Measurements from ENCODE around the gene EIF4B. TPM values are rescaled to one million over a fixed set of nuclear protein-coding genes. Genes with fewer than 3 reads are reported as not detected.

Gene EIF4B
- total RNA-seq, 4 donors from 2014 or later = 225 to 571 (median 372) TPM

DNA sequence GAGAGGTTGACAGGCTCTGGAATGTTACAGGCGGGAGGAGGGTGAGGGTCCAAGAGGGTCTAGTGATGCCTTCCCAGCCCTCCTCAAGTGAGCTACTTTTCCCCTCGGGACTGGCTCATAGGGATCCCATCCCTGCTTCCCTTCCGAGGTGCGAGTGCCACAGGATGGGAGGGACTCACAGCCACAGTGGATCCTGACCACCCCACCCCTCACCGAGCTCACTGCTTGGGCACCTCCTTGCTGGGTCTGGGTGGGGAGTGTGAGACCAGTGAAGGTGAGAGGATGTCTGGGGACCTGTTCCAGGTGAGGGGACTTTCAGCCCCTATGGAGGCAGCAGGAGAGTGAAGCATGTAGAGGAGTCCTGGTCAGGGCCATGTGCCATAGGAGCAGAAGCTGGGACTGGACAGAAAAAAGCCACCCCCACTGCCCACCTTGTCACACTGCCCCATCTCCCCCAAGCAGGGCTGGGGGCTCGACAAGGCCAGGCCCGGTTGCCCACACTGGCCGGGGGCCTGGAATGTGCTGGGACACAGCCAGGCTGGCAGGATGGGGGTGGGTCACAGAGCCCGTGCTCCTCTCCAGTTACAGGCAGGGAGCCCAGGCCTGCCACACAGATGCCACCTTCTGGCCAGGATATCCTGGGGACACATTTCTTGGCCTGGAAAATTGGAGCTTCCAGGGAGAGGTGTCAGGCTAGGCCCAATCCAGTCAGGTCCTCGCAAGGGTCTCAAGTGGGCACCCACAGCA, 42.0 kb downstream of the EIF4B start:
- intact Hi-C loops (cut with DNase I) = no loop called here
- Histone ChIP-seq H3K4me3 (peak overlapping the region; percentile 39 to 84 (median 58)), H3K27me3 (no peaks in the 10 kb centered on the region), H3K27ac (peak overlapping the region; percentile 90 to 96 (median 94)), H3K36me3 (no peaks in the 10 kb centered on the region), H3K9me3 (no peaks in the 10 kb centered on the region), H3K4me1 (peaks cover 31 to 93% (median 38%) of the 10 kb centered on the region in 3 donors)
- TF ChIP-seq, protein P1, sequence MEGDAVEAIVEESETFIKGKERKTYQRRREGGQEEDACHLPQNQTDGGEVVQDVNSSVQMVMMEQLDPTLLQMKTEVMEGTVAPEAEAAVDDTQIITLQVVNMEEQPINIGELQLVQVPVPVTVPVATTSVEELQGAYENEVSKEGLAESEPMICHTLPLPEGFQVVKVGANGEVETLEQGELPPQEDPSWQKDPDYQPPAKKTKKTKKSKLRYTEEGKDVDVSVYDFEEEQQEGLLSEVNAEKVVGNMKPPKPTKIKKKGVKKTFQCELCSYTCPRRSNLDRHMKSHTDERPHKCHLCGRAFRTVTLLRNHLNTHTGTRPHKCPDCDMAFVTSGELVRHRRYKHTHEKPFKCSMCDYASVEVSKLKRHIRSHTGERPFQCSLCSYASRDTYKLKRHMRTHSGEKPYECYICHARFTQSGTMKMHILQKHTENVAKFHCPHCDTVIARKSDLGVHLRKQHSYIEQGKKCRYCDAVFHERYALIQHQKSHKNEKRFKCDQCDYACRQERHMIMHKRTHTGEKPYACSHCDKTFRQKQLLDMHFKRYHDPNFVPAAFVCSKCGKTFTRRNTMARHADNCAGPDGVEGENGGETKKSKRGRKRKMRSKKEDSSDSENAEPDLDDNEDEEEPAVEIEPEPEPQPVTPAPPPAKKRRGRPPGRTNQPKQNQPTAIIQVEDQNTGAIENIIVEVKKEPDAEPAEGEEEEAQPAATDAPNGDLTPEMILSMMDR (IDR thresholded peaks at IDR 0.05) = peak in 1 of 6 experiments; percentile 7
- no peak for TF ChIP-seq POLR2A (IDR thresholded peaks at IDR 0.05)
- no peak for DNase-seq
- 33 to 40% methylated on average over 2 to 3 of the region's 10 CpGs for WGBS, 2 donors

DNA sequence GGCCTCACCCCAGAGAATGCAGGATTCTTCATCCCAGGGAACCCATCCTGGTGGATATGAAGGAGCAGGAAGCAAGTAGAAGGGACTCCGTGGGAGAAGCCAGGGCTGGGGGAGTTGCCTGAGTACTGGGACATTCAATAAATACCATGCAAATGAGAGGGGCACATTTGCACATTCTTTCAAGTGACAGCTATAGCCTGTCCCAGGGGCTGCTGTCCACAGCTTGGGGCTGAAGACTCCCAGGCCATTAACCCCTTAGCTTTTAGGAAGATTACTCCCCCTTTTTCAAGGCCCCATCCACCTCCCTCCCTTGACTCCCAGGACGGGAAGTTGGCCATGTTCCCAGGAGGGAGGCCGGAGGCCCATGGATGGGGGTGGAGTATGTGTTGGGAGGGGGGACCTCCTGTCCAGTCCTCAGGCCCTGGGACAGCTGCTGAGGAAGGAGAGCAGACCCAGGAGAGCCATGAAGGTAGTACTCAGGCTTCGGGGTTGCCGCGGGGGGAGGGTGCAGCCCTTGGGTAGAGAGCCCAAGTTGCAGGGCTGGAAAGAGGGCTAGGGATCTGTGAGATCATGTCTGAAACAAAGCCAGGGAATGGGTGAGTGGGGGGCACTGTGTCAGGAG, 42.6 kb downstream of the EIF4B start:
- TF ChIP-seq, protein P1 (IDR thresholded peaks at IDR 0.05) = no peak
- peak in 2 of 4 donors; percentile 8 for TF ChIP-seq POLR2A (IDR thresholded peaks at IDR 0.05)
- no peak for DNase-seq
- WGBS, 2 donors = 38 to 61% methylated on average over 4 of the region's 6 CpGs
- no peaks in the 10 kb centered on the region for H3K9me3 ChIP-seq
- peaks cover 33 to 93% (median 42%) of the 10 kb centered on the region in 3 donors for H3K4me1 ChIP-seq
- peak overlapping the region; percentile 90 to 96 (median 94) for H3K27ac ChIP-seq
- no peaks in the 10 kb centered on the region for H3K27me3 ChIP-seq
- H3K4me3 ChIP-seq = peak overlapping the region; percentile 31 to 84 (median 58)
- H3K36me3 ChIP-seq = no peaks in the 10 kb centered on the region
- intact Hi-C loops (cut with DNase I) = no loop called here

DNA sequence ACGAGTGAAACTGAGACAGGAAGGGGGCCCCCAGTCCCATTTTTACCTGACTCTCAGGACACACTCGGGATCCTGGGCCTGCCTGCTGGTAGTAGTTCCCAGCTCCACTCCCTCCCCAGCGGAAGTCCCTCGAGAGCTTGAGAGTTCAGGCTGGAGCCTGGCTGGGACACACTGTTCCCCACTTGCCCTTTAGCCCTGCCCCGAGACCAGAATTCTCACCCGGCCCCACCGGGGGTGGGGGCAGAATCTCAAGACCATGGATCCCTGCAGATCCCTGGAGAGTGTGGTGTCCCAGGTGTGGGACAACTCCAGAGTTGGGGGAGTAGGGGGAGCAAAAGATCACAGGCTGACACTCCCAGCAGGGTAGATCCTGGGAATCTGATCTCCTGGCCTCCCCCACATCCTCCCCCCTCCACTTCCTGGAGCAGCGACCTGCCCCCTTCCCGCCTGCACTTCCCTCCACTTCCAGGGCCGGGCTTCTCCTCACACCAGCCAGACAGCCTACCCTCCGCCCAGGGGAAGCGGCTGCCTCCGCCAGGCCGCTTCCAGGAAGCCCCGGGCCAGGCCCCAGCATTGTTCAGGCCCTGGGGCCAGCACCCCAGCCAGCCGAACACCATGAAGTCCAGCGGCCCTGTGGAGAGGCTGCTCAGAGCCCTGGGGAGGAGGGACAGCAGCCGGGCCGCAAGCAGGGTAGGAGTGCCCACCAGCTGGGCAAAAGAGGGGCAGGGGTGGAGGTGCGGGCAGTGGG, 43.5 kb downstream of the EIF4B start, which contains the start of gene TNS2:
TNS2 (plus strand) TSS at position 495 of the 748 bp plus-strand sequence; CDS start at position 616, 121 bp downstream.
- Histone ChIP-seq H3K4me3 (peak within 1 kb of the TSS; percentile 31 to 84 (median 58)), H3K4me1 (peaks cover 34 to 93% (median 38%) of the 10 kb centered on the region in 3 donors), H3K36me3 (no peaks in the 10 kb centered on the region), H3K27me3 (no peaks in the 10 kb centered on the region), H3K27ac (peak within 1 kb of the TSS; percentile 90 to 96 (median 94)), H3K9me3 (no peaks in the 10 kb centered on the region)
- intact Hi-C loops (cut with DNase I) = no loop called here
- 36 to 72% methylated on average over 2 to 5 of the region's 20 CpGs for WGBS, 2 donors
- TF ChIP-seq POLR2A (IDR thresholded peaks at IDR 0.05) = peak in 2 of 4 donors; percentile 51 to 62
- TF ChIP-seq, protein P1 (IDR thresholded peaks at IDR 0.05) = no peak
- no peak for DNase-seq

DNA sequence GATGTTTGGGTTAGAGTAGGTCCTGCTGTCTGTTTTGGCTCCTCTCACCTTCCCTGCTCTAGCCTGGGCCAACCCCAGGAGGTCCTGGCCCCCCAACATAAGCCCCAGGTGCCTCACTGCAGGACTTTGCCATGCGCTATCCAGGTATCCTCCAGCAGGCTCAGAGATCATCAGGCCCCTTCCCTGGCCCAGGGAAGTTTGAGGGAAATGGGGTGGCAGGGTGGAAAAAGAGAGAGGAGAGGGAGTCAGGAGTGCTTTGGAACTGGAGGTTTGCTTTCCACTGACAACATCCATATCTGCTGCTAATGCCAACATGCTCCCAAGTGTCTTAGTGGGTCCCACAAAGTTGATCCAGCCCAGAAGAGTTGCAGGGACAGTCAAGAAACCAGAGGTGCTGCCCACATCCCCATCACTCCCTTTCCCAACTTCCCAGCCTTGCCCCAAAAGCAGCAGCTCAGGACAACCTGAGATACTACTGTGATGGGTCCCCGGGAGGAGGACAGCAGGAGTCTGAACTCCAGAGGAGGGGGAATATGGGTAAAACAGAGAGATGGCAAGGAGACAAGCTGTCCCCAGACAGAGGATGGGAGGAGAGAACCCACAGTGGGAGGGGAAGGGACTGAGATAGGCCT, 44.3 kb downstream of the EIF4B start:
- 38% methylated on average over 1 of the region's 2 CpGs; no CpG with 5 or more reads in 1 of the 2 donors for WGBS, 2 donors
- Histone ChIP-seq H3K27me3 (no peaks in the 10 kb centered on the region), H3K4me3 (peak overlapping the region; percentile 31 to 84 (median 58)), H3K4me1 (peaks cover 36 to 93% (median 36%) of the 10 kb centered on the region in 3 donors), H3K36me3 (peaks cover 0 to 6% (median 0%) of the 10 kb centered on the region in 3 donors), H3K9me3 (no peaks in the 10 kb centered on the region), H3K27ac (peak overlapping the region; percentile 90 to 96 (median 94))
- intact Hi-C loops (cut with DNase I) = no loop called here
- DNase-seq = no peak
- TF ChIP-seq, protein P1 (IDR thresholded peaks at IDR 0.05) = no peak
- no peak for TF ChIP-seq POLR2A (IDR thresholded peaks at IDR 0.05)
